Measurements from ENCODE around the gene TMEM200B. TPM values are rescaled to one million over a fixed set of nuclear protein-coding genes. Genes with fewer than 3 reads are reported as not detected.

The TMEM200B gene
- total and polyA plus RNA-seq, 10 of the 15 experiments (the other 5 are each of a cell fraction or from before 2014, with no cell fraction given), result 0.03 to 1.4 (median 0.08) TPM; not detected in 3

DNA sequence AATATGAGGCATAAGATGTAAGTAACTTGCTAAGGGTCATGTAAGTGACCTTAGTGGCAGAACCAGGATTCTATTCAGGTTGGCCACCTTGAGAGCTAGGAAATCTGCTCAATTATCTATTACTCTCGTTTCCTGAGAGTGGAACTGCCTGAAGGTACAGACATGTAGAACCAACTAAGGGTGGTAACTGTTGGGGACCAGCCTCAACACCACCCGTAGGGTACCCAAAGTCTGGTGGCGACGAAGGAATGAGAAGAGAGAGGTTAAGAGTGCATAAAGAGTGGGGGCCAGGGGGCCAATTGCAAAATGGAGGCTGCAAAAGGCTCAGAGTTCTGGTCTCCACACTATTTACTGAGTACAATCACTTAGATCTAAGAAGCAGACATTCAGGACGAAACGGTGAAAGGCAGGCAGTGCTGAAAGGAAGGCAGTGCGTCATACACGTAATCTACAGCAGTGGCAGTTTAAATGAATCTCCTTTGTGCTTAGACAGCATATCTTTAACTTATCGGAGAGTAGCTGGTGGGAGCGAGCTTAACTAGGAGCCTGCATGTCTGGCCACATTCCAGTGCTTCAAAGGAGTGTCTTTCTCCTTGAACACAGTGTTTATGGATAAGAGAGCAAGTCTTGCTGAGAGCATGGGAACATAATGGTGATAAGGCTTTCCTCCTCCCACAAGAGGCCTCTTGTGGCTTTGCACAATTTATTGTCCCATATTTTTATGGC lies 33.0 kb upstream of the TMEM200B start:
- POLR2A ChIA-PET, result interaction anchor here (0.6 to 2.6 kb wide), 3 partner anchors 11 to 32 kb away, joined by 4 to 7 read pairs (median 5); partner anchors contain the start of gene SRSF4
- ATAC-seq, result no peak
- no TSS peak for BruUV-seq (replicated peaks)
- Histone ChIP-seq H3K36me3 (ENCODE audit: control insufficient read depth in 2 of 2, insufficient read depth in 2 of 2, low read length in 1 of 2) (peaks cover 23 to 50% of the 10 kb centered on the region in 2 experiments), H2AFZ (ENCODE audit: control insufficient read depth, low read depth, low read length) (no peak overlapping the region), H3K9ac (ENCODE audit: control insufficient read depth, insufficient read depth, low read length) (no peak overlapping the region), H3K4me3 (no peak overlapping the region), H3K27me3 (replicated peaks in 1 of 2; ENCODE audit: control insufficient read depth in 2 of 2, insufficient read depth in 2 of 2, low read length in 1 of 2) (no peaks in the 10 kb centered on the region), H3K79me2 (ENCODE audit: control insufficient read depth, insufficient read depth, low read length) (peaks cover 2% of the 10 kb centered on the region), H3K4me1 (ENCODE audit: control insufficient read depth, insufficient read depth, low read length) (no peaks in the 10 kb centered on the region), H3K9me3 (replicated peaks; ENCODE audit: control insufficient read depth, insufficient read depth, low read length) (no peaks in the 10 kb centered on the region), H3K4me2 (ENCODE audit: control insufficient read depth, insufficient read depth) (no peak overlapping the region), H4K20me1 (ENCODE audit: control insufficient read depth, insufficient read depth) (0 out of 2 replicates have a peak, but pooled peaks cover 2% of the 10 kb centered on the region), H3K27ac (ENCODE audit: control insufficient read depth, insufficient read depth) (no peak overlapping the region)
- no peak for DNase-seq (ENCODE audit: low read depth, low spot score)
- intact Hi-C loops (cut with micrococcal nuclease; ENCODE audit: unreplicated experiment) (no loop called here), in situ Hi-C loops (cut with MboI) (no loop called here)
- CTCF ChIA-PET, result interaction anchor here (2.9 kb wide), 1 partner anchor 45 kb away, joined by 10 read pairs; no protein-coding TSS in a partner anchor
- SMC1A ChIA-PET (ENCODE audit: uncharacterized antibody, unreplicated experiment), result interaction anchor here (2.0 kb wide), 1 partner anchor 46 kb away, joined by 7 read pairs; no protein-coding TSS in a partner anchor
- 91% methylated on average over 10 of the region's 10 CpGs for WGBS (ENCODE audit: insufficient coverage, insufficient replicate concordance, low lambda C conversion rate, missing lambda C conversion rate)
- no peak for TF ChIP-seq WRNIP1 (IDR thresholded peaks at IDR 0.05; ENCODE audit: borderline replicate concordance, low read depth, low read length)
- TF ChIP-seq BACH1 (IDR thresholded peaks at IDR 0.05; ENCODE audit: borderline replicate concordance), result no peak
- TF ChIP-seq, protein P1, sequence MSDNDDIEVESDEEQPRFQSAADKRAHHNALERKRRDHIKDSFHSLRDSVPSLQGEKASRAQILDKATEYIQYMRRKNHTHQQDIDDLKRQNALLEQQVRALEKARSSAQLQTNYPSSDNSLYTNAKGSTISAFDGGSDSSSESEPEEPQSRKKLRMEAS (IDR thresholded peaks at IDR 0.05; ENCODE audit: low read depth, low read length), result no peak
- no peak for TF ChIP-seq GATAD2B (conservative IDR thresholded peaks at IDR 0.05; ENCODE audit: low read depth)
- TF ChIP-seq, protein P2, sequence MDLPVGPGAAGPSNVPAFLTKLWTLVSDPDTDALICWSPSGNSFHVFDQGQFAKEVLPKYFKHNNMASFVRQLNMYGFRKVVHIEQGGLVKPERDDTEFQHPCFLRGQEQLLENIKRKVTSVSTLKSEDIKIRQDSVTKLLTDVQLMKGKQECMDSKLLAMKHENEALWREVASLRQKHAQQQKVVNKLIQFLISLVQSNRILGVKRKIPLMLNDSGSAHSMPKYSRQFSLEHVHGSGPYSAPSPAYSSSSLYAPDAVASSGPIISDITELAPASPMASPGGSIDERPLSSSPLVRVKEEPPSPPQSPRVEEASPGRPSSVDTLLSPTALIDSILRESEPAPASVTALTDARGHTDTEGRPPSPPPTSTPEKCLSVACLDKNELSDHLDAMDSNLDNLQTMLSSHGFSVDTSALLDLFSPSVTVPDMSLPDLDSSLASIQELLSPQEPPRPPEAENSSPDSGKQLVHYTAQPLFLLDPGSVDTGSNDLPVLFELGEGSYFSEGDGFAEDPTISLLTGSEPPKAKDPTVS (IDR thresholded peaks at IDR 0.05; ENCODE audit: low read depth, low read length), result no peak
- TF ChIP-seq FOXM1 (IDR thresholded peaks at IDR 0.05; ENCODE audit: low read depth, low read length), result no peak
- TF ChIP-seq MEF2A (IDR thresholded peaks at IDR 0.05; ENCODE audit: insufficient read depth, low read depth, low read length), result no peak
- no peak for TF ChIP-seq E4F1 (IDR thresholded peaks at IDR 0.05; ENCODE audit: borderline replicate concordance, partially characterized antibody)
- TF ChIP-seq ZNF274 (IDR thresholded peaks at IDR 0.05; ENCODE audit: insufficient read depth, insufficient read length), result no peak
- RAD21 ChIA-PET (ENCODE audit: unreplicated experiment), result no interaction called here
- no peak for FAIRE-seq
